Esophagus squamous epithelium (tissue), 5 donors: ENCODE measurements around the gene TBX5. TPM values are rescaled to one million over a fixed set of nuclear protein-coding genes. Genes with fewer than 3 reads are reported as not detected.

ENCODE experiments used
- DNase-seq: peaks from one replicate; lab custom pipeline; 2025; lab: John Stamatoyannopoulos, UW
- H3K27ac ChIP-seq, 4 donors: fragments of 200-600 bp; sonication (generic); one replicate each; pipeline ENCODE4 v1.5.1; 2016 to 2019; ENCODE audit warnings: mild to moderate bottlenecking in 1 of 4
- H3K27me3 ChIP-seq, 4 donors: fragments of 200-600 bp; sonication (generic); 1 replicate in 3 of 4; 2 replicates in 1 of 4; pipeline versions ENCODE4 v1.5.1 to v1.6.0; 2017 to 2021; ENCODE audit warnings: antibody characterized with exemption in 1 of 4
- H3K36me3 ChIP-seq, 3 donors: fragments of 200-600 bp; sonication (generic); one replicate each; pipeline ENCODE4 v1.5.1; 2016 to 2019
- H3K4me1 ChIP-seq, 3 donors: fragments of 200-600 bp; sonication (generic); one replicate each; pipeline ENCODE4 v1.5.1; 2017 to 2019
- H3K4me3 ChIP-seq, 4 donors: fragments of 200-600 bp; sonication (generic); 1 replicate in 3 of 4; 2 replicates in 1 of 4; pipeline ENCODE4 v1.5.1; 2016 to 2019; ENCODE audit warnings: mild to moderate bottlenecking in 2 of 4, moderate library complexity in 1 of 4
- H3K9me3 ChIP-seq, 3 donors: fragments of 200-600 bp; sonication (generic); one replicate each; pipeline ENCODE4 v1.5.1; 2016 to 2019
- CTCF ChIP-seq, 6 experiments: fragments of 450-650 bp in 4 of 6; fragments of 200-600 bp in 2 of 6; sonication (generic) in 2 of 6; IDR thresholded peaks; one replicate each; pipeline ENCODE4 v1.5.1; 2016 to 2019; ENCODE audit warnings: antibody characterized with exemption in 6 of 6, mild to moderate bottlenecking in 4 of 6, moderate library complexity in 4 of 6
- POLR2A ChIP-seq, 4 donors: fragments of 450-650 bp; IDR thresholded peaks; one replicate each; pipeline ENCODE4 v1.6.1; 2017; ENCODE audit warnings: antibody characterized with exemption in 4 of 4, mild to moderate bottlenecking in 4 of 4, moderate library complexity in 3 of 4
- WGBS, 2 donors: methylation state at CpG; one replicate each; pipeline ENCODE4 v1.1.5; 2018; 5-methylcytosine and 5-hydroxymethylcytosine counted together
- intact Hi-C: fragments of 100-400 bp; cut with DNase I; formaldehyde crosslinking; loops from one replicate; pipeline ENCODE4 v1.15.0; 2022
- total RNA-seq, 4 donors: library from RNA; depleted of rRNA; stranded (reverse); fragments of >200 nt; gene quantifications; one replicate each; pipeline ENCODE4 v1.1.0, GENCODE V29; 2016
- donor health status: DM: yes; HTN: yes; CAD: no.

Gene TBX5
- total RNA-seq, 4 donors from 2014 or later, result 0.38 to 2.9 (median 1.5) TPM

DNA sequence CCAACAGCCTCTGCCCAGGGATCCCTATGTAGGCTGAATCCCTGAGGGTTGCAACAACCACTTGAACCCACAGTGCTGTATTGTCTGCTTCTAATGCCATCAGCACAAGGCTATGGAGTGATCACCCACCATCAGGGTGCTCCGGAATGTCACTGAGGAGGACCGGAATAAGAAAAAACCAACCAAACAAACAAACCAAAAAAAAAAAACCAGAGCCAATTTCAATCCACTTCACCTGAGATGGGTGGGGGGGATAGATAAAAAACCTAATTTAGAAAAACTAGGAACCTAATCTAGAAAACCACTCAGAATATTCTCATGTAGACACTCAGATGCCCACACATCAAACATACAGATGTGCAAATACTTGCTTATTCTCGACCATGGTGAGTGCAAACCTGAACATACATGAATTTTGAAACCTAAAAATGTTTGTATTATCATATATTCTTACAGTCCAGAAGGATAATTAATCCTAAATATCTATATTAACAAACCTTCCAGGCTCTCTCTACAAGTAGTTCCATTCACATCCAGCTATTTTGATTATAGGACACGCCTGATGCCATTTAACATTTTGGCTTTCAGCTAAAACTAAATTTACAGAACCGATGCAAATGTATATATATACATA, 3.7 kb downstream of the TBX5 start:
- Histone ChIP-seq H3K4me3 (peak overlapping the region in 2 of 4 donors; percentile 47 to 64), H3K27ac (peak overlapping the region; percentile 56 to 89 (median 78)), H3K27me3 (peaks cover 0 to 100% (median 28%) of the 10 kb centered on the region in 4 donors), H3K4me1 (peaks cover 0 to 47% (median 3%) of the 10 kb centered on the region in 3 donors), H3K9me3 (no peaks in the 10 kb centered on the region), H3K36me3 (no peaks in the 10 kb centered on the region)
- no peak for DNase-seq
- intact Hi-C loops, result no loop called here
- TF ChIP-seq CTCF (IDR thresholded peaks at IDR 0.05) (no peak), POLR2A (IDR thresholded peaks at IDR 0.05) (no peak)
- WGBS, 2 donors, result 24 to 25% methylated on average over 5 of the region's 5 CpGs

- DNase-seq, result no peak
- peak overlapping the region in 3 of 4 donors; percentile 4 to 22 (median 22) for H3K4me3 ChIP-seq
- 14 to 21% methylated on average over 10 of the region's 10 CpGs for WGBS, 2 donors
- no peaks in the 10 kb centered on the region for H3K9me3 ChIP-seq
- intact Hi-C loops, result no loop called here
- no peak for TF ChIP-seq POLR2A (IDR thresholded peaks at IDR 0.05)
- no peak for TF ChIP-seq CTCF (IDR thresholded peaks at IDR 0.05)
- peaks cover 0 to 100% (median 33%) of the 10 kb centered on the region in 4 donors for H3K27me3 ChIP-seq
- peak overlapping the region; percentile 56 to 89 (median 78) for H3K27ac ChIP-seq
- H3K36me3 ChIP-seq, result no peaks in the 10 kb centered on the region
- H3K4me1 ChIP-seq, result peaks cover 0 to 47% (median 3%) of the 10 kb centered on the region in 3 donors
These were observed 4.4 kb downstream of the TBX5 start for GRCh38 chr12:114401328-114402083.

DNA sequence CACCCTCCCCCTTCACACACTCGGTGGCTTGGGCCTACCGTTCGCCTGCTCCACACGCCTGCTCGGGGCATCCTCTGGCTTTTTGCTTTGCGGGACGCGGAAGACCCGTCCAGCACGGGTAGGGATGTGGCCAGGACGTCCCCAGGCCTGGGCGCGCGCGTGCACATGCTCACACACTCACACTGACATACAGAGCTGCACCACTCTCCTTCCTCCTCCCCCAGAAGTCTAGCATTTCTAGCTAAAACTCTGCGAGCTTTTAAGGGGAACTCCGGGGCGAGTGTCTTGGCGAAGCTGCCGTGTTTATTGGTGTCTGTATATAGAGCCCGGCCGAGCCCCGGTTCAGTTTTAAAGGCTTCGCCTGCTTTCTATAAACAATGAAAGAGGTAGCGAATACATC, 5.0 kb downstream of the TBX5 start:
- intact Hi-C loops, result no loop called here
- Histone ChIP-seq H3K9me3 (no peaks in the 10 kb centered on the region), H3K4me1 (peaks cover 0 to 47% (median 3%) of the 10 kb centered on the region in 3 donors), H3K36me3 (no peaks in the 10 kb centered on the region), H3K4me3 (peak overlapping the region in 3 of 4 donors; percentile 4 to 22 (median 22)), H3K27me3 (peaks cover 0 to 100% (median 34%) of the 10 kb centered on the region in 4 donors), H3K27ac (peak overlapping the region; percentile 56 to 89 (median 78))
- TF ChIP-seq POLR2A (IDR thresholded peaks at IDR 0.05) (no peak), CTCF (IDR thresholded peaks at IDR 0.05) (no peak)
- 7 to 11% methylated on average over 16 to 22 of the region's 25 CpGs for WGBS, 2 donors
- DNase-seq, result no peak

DNA sequence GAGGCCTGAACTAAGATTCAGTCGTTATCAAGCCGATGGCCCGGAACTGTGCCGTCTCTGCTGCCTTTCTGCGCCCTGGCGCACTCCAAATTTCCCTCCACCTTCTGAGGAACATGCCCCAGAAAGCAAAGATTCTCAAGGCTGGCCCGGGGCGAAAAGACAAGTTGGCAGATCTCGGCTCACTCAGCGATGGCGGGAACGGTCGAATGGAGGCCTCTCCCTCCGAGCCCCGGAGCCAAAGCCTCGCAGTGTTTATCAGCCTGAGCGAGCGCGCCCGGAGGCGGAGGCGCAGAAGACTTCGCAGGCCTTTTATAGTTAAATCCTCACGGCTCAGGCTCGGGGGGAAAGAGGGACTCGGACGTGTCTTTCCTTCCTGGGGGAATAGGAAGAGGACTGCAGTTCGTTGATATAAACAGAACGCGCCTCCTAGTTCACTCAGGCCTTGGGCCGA, 5.6 kb downstream of the TBX5 start:
- Histone ChIP-seq H3K4me3 (peak overlapping the region in 3 of 4 donors; percentile 4 to 22 (median 22)), H3K27ac (peak overlapping the region; percentile 56 to 89 (median 78))
- WGBS, 2 donors, result 11 to 33% methylated on average over 14 to 28 of the region's 31 CpGs

More for the DNA sequence above, 5.6 kb downstream of the TBX5 start:
- intact Hi-C loops, result no loop called here
- Histone ChIP-seq H3K27me3 (peaks cover 0 to 100% (median 33%) of the 10 kb centered on the region in 4 donors), H3K36me3 (no peaks in the 10 kb centered on the region), H3K4me1 (peaks cover 0 to 42% (median 3%) of the 10 kb centered on the region in 3 donors), H3K9me3 (no peaks in the 10 kb centered on the region)
- DNase-seq, result no peak
- TF ChIP-seq CTCF (IDR thresholded peaks at IDR 0.05) (no peak), POLR2A (IDR thresholded peaks at IDR 0.05) (peak in 1 of 4 donors; percentile 5)
